Ramos (cell line): ENCODE data around the gene SKA1.
"Not testable (repeated sequence)": the region's sequence is repeated elsewhere in the genome, so short reads cannot be mapped to it uniquely, and the experiment has no call there.

ENCODE experiments used
- in situ Hi-C: fragments of 300-500 bp; cut with MboI; formaldehyde crosslinking; loops from one replicate; pipeline ENCODE4 v1.14.3; 2022; ENCODE audit warnings: low sequenced_read_pairs; ENCODE audit not compliant: unreplicated experiment

SKA1 gene

DNA sequence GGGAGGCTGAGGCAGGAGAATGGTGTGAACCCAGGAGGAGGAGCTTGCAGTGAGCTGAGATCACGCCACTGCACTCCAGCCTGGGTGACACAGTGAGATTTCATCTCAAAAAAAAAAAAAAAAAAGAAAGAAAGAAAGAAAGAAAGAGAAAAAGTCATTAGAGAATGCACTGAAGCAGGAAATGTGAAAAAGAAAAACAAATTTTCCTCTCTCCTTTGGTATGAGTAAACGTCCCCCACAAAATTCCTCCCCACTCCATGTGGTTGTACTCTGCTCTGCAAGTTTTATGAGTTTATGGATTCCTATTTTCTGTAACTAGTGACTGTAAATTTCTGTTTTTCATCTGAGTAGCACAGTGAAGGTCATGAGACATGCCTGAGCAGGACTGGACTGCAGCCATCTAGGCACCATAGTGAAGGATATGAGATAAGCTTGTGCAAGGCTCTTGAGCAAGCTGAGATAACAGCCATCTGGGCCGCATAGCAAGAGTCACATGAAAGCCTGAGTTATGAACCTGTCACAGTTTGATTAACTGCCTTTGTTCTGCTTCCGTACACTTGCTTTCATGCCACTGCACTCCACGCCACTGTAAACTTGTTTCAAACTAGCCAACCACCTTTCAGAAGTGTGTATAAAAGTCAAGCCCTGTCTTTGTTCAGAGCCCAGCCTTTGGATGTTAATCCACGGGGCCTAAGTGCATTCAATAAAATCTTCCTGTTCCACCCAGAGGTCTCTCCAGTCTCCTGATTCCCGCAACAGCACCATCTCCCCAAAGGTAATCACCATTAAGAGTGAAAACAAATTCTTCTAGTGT lies 50.2 kb downstream of the SKA1 start:
- in situ Hi-C loops: no loop called here

DNA sequence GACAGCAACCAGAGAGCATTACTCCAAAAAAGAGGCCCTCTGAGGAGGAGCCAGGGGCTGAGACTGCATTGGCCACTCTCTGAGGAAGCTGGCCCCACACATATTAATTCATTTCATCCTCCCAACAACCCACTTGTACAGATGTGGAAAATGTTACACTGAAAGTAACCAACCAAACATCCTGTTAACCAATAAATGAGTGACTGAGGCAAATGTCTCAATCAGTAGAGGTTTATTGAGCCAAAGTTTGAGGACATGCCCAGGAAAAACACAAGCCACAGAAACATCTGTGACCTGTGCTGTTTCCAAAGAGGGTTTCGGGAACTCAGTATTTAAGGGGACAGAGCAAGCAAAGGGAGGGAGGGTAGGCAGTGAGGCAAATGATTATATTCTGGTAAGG lies 53.0 kb downstream of the SKA1 start:
- in situ Hi-C loops: no loop called here

DNA sequence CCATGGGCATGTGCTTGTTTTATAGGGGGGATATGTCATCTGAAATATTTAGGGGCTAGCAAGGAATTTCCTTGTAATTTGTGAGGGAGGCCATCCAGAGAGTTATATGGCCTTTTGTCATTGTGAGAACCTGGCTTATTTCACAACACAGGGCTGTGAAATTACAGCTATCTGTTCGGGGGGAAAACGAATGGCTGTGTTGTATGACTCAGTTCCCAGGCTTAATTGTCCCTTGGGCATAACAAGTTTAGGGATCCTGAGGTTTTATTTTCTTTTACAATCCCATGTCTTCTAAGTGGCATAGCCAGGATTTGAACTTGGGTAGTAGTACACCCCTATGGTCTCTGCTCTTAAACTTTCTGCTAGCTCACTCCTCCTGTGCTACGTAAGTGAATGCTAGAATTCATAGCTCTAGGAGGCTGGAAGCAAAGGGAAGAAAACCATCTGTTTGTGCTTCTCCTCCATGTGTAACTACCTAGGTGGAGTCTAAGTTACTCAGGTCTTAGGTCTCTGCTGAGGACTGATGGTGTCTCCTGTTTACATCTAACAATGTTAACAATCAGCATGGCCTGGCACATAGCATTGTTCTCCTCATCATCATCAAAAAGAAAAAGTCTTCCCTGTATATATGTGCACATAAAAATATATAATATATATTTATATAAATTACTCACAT lies 53.8 kb downstream of the SKA1 start:
- in situ Hi-C loops: no loop called here

DNA sequence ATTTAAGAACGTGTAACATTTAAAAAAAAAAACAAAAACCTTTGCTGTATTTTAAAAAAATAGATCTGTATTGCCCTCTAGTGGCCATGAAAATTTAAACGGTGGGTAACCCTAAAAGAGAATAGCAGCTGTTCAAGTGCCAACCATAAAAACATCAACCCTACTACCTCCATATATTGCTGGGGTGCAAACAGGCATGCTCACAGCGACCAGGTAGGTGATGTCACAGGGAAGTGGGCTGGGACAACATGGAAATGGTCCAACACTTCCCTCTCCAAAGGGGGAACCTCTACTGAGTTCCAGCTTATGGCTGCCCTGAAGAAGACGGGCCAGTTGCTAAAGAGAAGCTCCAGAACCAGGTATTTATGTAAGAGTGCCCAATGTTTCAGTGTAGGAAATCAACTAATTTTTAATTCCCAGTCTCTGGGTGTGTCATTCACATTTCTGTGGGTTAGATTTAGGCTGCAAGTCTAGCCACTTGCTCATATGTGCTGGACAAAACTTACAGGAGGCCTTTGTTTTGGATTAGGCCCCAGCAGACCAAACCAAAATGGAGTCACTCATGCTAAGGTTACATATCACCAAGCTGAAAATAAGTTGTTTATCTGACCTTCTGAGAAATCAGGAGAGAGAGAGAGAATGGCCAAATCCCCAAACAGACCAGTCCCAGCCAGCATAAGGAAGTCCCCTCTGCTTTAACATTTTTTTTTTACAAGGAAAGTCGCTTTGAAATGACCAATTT lies 54.5 kb downstream of the SKA1 start:
- in situ Hi-C loops: no loop called here

DNA sequence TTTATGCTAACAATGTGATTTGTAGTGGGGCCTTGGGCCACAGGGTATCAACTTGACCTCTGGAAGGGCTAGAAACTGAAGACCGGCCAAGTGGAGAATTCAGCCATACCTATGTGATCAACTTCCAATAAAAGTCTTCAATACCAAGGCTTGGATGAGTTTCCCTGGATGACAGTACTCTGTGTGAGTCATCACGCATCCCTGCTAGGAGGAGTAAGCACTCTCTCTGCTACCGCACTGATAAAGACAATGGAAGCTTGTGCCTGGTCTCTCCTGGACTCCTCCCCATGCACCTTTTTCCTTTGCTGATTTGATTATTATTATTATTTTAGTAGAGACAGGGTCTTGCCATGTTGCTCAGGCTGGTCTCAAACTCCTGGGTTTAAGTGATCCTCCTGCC lies 58.1 kb downstream of the SKA1 start:
- in situ Hi-C loops: no loop called here

DNA sequence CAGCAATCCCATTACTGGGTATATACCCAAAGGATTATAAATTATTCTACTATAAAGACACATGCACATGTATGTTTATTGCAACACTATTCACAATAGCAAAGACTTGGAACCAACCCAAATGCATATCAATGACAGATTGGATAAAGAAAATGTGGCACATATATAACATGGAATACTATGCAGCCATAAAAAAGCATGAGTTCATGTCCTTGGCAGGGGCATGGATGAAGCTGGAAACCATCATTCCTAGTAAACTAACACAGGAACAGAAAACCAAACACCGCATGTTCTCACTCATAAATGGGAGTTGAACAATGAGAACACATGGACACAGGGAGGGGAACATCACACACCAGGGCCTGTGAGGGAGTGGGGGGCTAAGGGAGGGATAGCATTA lies 61.9 kb downstream of the SKA1 start:
- in situ Hi-C loops: not testable (repeated sequence)

DNA sequence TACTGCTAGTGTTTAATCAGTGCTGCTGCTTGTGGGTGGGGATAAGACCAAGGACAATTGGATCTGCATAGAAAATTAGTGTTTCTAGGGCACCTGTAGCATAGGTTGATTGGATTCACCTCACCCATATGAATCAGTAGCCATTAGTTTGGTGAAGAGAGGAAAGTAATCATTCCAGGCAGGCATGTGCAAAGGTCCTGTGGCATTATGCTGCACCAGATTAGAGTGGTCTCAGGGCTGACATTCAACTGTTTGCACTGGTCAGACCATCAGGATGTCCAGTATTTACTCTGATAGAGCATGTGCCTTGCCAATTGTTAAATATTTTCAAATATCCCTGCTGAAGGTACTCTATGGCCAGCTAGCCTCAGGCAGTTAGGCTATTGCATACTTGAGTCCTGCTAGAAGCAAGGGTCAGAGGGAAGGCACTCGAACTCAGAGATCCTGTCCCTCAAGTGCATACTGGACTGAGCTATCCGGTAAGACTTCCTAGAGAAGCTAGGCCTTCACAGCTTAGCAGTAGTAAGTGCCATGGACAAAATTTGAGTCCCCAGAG lies 64.7 kb downstream of the SKA1 start:
- in situ Hi-C loops: no loop called here

DNA sequence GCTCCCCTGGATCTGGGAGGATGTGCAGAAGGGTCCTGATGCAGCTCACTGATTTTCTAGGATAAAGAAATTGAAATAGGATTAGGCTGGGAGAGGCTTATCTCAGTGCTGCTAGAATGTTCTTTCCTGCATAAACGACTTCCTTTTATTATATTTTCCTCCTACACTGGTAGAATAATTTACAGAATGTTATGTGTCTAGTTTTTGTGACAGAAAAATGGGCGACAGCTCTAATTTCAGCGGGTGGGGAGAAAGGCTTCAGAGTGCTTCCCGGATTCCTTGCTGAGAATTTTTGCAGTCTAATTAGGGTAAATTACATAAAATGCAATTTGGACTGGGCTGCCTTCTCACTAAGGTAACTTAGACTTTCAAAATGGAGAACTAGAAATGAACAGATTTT lies 66.2 kb downstream of the SKA1 start:
- in situ Hi-C loops: no loop called here

DNA sequence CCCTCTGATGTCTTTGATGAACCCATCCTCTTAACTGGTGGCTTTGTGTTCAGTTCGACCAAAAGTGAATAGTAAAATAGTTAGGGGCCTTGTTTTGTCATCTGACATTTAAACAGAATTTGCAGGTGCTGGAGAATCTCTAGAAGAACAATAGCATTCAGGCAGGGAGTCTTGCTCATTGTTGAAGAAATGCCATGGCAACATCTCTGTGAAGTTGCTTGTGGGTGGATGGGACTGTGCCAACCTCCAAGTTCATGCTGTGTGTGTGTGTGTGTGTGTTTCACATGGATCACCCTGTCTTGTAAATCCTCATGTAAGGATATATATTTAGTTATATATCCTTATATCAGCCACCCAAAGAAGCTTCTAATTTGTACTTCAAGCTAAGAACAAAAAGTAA lies 66.7 kb downstream of the SKA1 start:
- in situ Hi-C loops: no loop called here
